GM13976 (cell line): Measurements from ENCODE around the gene GNAI1.

ENCODE experiments used
- DNase-seq: peaks from one replicate; pipeline ENCODE4 v3.0.0; 2012; ENCODE audit warnings: low spot score
- CTCF ChIP-seq: IDR thresholded peaks from 2 replicates; pipeline ENCODE4 v1.5.1; 2012; ENCODE audit warnings: borderline replicate concordance, mild to moderate bottlenecking; ENCODE audit not compliant: insufficient read depth; ENCODE audit errors: extremely low read depth, missing control alignments, control extremely low read depth
- in situ Hi-C: fragments of 300-500 bp; cut with MboI; formaldehyde crosslinking; loops from one replicate; pipeline ENCODE4 v1.12.0; 2022; ENCODE audit warnings: low sequenced_read_pairs, mixed read lengths, inconsistent platforms; ENCODE audit not compliant: unreplicated experiment

The GNAI1 gene

GRCh38 chr7:80134536-80135308, at the start of gene GNAI1:
TSS of gene GNAI1 (plus strand) at chr7:80134831. CDS start at chr7:80135161, 330 bp downstream.
- in situ Hi-C loops, result no loop called here
- no peak for TF ChIP-seq CTCF
- DNase-seq, result peak; percentile 34

- TF ChIP-seq CTCF, result no peak
- no peak for DNase-seq
- in situ Hi-C loops, result no loop called here
These were observed 47.4 kb upstream of the GNAI1 start for GRCh38 chr7:80087051-80087770.

GRCh38 chr7:80087771-80088170, 46.9 kb upstream of the GNAI1 start:
- DNase-seq, result no peak
- no peak for TF ChIP-seq CTCF
- in situ Hi-C loops, result no loop called here

- in situ Hi-C loops, result no loop called here
- DNase-seq, result no peak
- TF ChIP-seq CTCF, result no peak
These were observed 45.9 kb upstream of the GNAI1 start for GRCh38 chr7:80088705-80089104.

- no peak for DNase-seq
- in situ Hi-C loops, result no loop called here
- no peak for TF ChIP-seq CTCF
These were observed 45.3 kb upstream of the GNAI1 start for GRCh38 chr7:80089366-80089765.

GRCh38 chr7:80093349-80093748, 41.3 kb upstream of the GNAI1 start:
- DNase-seq, result no peak
- no peak for TF ChIP-seq CTCF
- in situ Hi-C loops, result no loop called here
